CD4-positive, alpha-beta T cell treated with Interferon alpha-2 for 1 hour (primary cell): ENCODE measurements around the gene NUDT22.
A peak's percentile ranks its signal among the peaks of the same experiment; 100 is the strongest.

Experiments
- DNase-seq, 2 donors: peaks; one replicate each; pipeline ENCODE4 v3.0.0-alpha.2; 2020 to 2022

Gene NUDT22

DNA sequence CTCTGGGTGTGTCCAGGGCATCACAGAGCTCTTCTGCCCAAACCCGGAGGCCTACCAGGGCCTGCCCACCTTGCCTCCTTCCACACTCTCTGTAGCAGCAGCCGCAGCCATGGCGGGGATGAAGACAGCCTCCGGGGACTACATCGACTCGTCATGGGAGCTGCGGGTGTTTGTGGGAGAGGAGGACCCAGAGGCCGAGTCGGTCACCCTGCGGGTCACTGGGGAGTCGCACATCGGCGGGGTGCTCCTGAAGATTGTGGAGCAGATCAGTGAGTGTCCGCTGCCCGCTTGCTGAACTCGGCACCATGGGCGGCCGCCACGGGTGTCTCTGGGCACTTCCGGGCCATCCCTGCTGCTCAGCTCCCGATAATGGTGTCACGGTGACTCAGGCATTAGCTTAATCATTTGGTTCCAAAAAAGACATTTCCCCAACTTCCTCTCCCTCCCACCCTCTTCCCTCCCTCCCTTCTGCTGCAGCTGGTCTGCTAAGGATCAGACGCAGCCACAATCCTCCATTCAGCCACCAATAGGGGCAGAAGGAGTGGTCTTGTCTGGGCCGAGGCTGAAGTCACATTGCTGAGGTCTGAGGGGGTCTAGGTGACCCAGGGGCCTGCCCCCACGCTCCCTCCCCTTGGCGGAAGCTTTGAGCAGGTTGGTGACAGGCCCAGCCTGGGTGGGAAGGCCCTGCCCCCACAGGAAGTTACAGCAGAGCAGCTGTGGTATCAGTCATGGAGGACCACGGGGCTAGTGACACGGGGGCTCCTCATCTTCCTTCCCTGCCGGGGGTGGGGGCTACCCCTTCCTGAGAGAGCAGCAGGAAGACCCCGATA, 18.6 kb upstream of the NUDT22 start:
- DNase-seq: peak; percentile 73 to 80

DNA sequence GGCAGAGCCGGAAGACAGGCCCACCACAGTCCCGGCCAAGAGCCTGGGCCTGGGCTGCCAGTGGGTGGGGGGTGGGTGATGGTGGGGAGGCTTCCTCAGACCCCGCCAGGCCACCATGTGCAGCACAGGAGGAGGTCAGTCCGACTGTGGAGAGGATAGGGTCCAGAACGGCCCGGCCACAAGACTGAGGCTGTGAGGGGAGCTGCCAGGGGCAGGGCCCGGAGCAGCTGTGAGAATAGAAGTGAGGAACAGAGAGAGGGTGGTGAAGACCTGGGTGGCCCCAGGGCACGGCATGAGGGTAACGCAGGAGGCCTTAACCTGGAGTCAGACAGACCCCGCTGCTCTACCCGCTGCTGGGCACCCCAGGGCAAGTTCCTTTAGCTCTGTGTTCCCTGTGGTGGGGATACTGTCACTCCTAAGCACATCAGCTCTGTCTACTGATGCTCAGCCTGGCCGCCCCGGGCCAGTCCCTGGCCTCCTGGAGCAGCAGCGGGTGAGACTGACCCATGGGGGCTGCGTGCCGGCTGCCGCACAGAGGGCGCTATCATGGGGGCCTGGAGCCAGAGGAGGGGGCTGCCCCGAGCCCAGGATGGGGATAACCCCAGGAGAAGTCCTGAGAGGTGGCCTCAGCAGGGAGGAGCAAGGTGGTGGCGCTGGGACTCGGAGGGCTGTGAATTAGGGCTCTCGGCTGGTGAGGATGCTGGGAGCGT, 17.8 kb upstream of the NUDT22 start:
- no peak for DNase-seq

DNA sequence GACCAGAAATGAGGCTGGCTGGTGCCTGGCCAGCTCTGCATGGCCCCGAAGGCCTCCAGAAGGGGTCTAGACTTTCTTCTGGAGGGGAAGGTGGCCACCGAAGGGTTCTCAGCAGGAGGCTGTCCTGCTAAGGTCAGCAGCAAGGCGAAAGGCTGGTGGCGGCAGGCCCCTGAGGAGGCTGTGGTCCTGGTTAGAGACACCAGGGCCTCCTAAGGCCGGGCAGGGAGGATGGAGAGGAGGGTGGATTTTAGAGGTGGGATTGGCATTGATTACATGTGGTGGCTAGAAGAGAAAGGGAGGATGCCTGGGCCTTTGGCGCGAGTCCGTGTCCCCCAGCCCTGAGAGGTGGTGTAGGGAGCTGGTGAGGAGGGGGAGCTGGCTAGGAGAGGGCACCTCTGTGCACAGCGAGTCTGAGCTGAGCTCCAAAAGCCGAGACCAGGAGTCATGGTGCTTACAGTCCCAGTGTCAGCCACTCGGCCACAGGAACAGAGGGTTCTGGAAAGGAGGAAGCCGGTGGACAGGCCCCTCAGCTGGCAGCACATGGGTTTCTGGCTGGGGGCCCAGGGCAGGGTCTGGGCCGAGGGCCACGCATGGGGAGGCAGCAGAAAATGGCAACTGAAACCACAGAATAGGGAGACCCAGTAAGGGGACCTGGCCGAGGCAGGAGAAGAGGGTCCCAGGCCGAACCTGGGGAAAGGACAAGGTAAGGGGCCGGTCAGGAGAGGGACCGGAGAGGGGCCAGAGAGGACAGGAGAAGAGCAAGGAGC, 17.1 kb upstream of the NUDT22 start:
- no peak for DNase-seq

DNA sequence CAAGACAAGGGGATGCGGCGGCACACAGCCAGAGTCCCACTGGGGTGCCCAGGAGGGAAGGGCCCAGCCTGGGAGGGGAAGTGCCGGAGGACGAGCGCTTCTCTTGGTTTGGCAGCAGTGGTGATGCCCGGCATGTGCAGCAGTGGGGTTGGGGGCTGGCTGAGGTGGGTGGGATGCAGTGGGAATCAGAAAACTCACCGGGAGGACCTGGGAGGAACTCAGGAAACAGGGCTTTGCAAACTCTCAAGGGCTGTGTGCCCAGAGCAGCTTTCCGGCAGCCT, 16.6 kb upstream of the NUDT22 start:
- no peak for DNase-seq

DNA sequence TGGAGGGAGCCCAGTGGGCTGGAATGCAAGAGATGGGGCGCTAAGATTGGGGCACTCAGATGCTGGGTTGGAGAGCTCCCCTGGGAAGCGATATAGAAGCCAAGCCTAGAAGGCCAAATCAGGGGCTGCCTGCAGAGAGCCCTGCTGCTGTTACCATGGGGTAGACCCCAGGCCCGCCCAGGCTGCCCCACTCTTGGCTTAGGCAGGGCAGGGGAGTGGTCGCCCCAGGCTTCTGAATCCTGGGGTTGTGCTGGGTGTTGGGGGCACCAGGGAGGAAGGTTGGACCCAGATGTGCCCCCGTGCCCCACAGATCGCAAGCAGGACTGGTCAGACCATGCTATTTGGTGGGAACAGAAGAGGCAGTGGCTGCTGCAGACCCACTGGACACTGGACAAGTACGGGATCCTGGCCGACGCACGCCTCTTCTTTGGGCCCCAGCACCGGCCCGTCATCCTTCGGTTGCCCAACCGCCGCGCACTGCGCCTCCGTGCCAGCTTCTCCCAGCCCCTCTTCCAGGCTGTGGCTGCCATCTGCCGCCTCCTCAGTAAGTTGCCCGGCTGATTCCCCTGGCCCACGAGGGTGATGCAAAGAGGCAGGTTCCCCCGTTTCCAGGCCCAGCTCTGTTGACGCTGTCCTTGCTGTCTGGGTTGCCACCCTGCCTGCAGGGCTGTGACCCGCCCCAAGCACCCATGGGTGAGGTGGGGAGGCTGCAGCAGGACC, 15.6 kb upstream of the NUDT22 start:
- no peak for DNase-seq

DNA sequence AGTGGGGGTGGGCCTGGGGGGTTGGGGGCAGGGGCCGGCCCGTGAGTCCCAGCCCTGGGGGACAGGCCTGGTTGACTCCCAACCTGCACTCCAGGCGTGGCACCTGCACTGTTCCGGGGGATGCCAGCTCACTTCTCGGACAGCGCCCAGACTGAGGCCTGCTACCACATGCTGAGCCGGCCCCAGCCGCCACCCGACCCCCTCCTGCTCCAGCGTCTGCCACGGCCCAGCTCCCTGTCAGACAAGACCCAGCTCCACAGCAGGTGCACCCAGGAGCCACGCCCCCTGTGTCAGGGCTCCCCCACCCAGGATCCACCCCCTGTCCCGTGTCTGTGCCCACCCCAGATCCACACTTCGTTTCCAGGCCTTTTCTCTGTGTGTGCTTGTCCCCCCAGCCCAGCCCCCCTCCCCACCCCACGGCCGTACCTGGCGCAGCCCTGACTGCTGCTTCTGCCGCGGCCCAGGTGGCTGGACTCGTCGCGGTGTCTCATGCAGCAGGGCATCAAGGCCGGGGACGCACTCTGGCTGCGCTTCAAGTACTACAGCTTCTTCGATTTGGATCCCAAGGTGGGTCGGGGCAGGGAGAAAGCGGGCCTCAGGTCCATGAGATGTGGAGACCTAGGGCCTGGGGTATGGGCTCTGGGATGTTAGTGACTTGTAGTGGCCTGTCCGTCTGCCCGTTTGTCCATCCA, 14.7 kb upstream of the NUDT22 start:
- no peak for DNase-seq

DNA sequence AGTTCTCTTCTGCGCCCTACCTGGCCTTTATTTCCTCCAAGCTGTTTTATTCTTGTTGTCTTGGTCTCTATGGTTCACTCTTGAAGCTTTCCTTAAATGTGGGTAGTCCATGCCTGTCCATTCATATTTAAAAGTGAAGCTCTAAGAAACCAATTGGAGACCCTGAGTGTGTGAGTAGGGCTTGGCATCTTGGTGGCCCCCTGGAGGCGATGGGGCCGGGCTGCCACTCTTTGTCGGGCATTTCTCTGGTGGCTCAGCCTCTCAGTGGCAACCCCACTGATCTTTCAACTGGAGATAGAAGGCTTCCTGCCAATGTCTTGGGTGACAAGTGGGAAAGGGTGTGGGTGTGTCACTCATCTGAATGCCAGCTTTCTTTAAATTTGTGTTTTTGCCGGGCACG, 9.2 kb upstream of the NUDT22 start:
- DNase-seq: no peak

DNA sequence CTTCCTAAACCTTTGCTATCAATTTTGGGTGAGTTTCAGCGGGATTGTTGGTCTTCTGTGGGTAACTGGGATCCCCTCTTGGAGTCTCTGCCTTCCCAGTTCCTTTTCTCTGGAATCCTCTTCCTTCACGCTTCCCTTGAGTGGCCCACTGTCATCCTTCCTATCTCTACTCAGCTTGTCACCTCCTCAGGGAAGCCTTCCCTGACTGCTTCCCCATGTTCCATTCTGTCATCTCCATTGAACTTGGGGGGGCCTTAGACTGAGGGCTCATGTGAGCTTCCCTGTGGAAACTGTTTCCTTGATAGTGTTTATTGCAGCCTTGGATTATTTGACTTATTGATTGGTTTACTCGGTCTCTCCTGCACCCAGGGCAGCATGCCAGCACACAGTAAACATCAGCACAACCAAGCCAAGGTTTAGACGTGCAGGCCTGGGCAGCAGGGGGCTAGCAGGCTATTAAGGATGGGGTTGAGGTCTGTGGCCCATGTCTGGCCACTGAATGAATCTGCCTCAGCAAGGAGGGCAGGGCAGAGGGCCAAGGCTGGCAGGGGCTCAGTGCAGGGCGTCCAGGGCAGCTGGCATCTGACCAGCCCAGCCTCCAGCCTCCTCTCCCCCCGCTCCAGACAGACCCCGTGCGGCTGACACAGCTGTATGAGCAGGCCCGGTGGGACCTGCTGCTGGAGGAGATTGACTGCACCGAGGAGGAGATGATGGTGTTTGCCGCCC, 7.3 kb upstream of the NUDT22 start:
- no peak for DNase-seq

DNA sequence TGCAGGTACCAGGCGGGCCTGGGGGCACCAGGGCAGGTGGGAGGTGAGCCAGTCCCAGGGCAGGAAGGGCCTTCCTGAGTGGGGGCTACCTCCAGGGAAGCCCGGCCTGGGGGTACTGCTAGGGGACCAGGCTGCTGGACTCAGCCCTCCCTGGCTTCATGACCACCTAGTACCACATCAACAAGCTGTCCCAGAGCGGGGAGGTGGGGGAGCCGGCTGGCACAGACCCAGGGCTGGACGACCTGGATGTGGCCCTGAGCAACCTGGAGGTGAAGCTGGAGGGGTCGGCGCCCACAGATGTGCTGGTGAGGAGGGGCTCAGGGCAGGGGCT, 6.8 kb upstream of the NUDT22 start:
- no peak for DNase-seq

DNA sequence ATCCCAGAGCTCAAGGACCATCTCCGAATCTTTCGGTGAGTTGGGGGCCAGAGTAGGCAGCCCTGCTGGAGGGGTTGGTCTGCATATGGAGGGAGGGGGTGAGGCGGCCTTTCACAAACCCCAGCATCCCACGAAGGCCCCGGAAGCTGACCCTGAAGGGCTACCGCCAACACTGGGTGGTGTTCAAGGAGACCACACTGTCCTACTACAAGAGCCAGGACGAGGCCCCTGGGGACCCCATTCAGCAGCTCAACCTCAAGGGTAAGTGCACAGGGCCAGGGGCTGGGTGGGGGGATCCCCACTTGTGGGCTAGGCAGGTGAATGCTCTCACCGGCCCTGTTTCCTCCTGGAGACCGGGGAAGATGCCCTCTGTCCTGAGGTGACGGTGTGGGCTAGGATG, 6.3 kb upstream of the NUDT22 start:
- DNase-seq: no peak

DNA sequence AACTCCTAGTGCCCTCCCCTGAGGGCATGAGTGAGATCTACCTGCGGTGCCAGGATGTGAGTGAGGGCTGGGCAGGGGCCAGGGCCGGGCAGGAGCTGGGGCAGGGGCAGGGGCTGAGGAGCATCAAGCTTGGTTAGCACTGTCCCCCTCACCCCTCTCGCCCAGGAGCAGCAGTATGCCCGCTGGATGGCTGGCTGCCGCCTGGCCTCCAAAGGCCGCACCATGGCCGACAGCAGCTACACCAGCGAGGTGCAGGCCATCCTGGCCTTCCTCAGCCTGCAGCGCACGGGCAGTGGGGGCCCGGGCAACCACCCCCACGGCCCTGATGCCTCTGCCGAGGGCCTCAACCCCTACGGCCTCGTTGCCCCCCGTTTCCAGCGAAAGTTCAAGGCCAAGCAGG, 5.8 kb upstream of the NUDT22 start:
- DNase-seq: no peak

DNA sequence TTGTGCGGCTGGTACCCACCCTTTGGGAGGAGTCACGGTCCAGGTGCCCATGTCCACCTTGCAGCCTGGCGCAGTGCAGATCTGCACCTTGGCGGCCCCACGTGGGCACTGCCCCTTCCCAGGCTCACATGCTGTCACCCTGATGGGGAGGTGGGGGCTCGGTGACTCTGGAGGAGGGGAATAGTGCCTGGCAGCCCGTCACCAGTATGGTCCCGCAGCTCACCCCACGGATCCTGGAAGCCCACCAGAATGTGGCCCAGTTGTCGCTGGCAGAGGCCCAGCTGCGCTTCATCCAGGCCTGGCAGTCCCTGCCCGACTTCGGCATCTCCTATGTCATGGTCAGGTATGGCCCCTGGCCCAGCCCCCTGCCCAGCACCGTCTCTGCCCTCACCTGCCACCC, 5.3 kb upstream of the NUDT22 start:
- DNase-seq: no peak

DNA sequence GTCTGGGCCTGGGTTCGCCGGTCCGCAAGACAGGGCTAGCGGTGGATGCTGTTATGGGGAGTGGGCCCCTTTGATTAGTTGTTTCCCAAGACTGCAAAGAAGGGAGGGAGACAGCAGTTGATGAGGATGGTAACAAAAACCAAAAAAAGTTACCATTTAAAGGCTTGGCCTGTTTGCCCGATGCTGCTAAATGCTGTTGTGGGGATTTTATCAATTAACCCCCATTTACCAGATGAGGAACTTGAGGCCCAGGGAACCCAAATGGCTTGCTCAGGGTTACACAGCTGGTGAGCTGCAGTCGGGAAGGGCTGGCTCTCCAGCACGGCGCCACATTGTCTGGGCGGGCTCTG, 3.4 kb upstream of the NUDT22 start:
- DNase-seq: no peak

DNA sequence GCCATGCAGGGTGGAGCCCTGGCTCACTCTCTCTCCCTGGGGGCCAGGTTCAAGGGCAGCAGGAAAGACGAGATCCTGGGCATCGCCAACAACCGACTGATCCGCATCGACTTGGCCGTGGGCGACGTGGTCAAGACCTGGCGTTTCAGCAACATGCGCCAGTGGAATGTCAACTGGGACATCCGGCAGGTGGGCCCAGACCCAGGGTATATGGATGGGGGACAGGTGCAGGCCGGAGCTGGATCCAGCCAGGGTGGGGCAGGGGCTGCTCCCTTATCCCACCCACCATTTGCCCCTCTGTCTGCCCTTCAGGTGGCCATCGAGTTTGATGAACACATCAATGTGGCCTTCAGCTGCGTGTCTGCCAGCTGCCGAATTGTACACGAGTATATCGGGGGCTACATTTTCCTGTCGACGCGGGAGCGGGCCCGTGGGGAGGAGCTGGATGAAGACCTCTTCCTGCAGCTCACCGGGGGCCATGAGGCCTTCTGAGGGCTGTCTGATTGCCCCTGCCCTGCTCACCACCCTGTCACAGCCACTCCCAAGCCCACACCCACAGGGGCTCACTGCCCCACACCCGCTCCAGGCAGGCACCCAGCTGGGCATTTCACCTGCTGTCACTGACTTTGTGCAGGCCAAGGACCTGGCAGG, 2.9 kb upstream of the NUDT22 start:
- no peak for DNase-seq

DNA sequence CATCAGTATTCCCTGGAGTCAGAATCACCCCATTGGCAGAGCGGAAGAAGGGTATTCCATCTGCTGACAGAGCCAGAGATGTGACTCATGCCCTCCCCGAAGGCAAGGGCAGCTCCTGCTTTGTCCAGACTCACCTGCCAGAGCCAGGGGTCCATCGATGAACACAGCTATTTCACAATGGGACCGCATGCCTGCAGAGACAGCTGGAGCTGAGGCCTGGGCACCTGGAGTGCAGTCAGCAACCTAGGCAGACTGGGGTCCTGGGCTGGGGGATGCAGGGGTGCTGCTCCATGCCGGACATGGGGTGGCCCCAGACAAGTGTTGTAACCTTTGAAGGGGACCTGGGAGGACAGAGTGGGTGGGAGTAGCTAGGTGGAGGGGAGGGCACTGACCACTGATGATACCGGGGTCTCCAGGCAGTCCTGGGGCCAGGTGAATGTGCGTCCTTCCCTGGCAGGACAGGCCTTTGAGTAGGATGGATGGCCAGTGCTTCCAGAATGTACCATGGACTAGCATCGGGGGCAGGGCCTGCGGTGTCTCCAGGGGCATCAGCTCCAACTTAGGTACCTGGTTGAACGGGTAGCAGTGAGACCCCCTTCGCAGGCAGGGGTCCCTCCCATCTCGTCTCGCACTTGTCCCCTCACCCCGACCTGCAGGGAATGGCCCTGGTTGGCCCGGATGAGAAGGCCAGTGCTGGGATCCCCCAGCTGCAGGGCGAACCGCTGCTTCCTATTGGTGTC, 1.8 kb upstream of the NUDT22 start:
- DNase-seq: no peak

DNA sequence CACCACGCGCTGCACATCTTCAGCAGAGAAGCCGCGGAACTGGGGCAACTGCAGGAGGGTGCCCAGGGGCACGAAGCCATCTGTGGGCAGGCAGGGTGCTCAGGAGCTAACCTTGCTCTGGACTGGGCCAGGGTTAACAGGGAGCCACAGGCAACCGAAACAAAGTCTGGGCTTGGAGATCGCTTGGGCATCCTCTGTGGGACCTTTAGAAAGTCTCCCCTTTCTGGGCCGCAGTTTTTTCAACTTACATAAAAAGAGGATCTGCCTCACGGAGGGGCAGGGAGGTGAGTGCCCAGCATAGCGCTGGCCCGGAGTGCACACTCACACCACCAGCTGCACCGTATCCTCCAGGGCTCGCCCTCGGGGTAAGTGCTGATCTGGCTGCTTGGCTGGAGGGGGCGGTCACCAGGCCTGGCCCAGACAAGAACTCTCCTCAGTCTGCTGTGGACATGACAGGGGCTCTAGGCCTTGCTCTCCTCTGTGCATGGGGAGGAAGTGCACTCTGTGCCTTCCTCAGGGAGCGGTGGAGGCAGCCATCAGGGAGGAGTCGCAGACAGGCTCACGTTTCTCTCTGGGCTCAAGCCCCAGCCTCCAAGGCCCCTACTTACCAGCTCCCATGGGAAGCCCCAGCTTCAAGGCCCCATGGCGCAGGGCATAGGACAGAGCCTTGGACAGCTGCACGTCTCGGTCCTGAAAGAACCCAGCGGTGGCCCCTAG, 1.0 kb upstream of the NUDT22 start:
- DNase-seq: no peak

DNA sequence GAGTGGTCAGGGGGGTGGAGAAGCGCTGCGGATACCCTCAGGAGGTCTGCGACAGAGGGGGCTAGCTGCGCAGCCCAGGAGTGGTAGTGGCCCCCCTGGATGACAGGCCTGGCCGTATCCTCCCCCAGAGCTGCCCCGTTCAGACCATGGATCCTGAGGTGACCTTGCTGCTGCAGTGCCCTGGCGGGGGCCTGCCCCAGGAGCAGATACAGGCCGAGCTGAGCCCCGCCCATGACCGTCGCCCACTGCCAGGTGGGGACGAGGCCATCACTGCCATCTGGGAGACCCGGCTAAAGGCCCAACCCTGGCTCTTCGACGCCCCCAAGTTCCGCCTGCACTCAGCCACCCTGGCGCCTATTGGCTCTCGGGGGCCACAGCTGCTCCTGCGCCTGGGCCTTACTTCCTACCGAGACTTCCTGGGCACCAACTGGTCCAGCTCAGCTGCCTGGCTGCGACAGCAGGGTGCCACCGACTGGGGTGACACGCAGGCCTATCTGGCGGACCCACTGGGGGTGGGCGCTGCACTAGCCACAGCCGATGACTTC, 505 bp downstream of the NUDT22 start:
- peak; percentile 57 to 74 for DNase-seq

DNA sequence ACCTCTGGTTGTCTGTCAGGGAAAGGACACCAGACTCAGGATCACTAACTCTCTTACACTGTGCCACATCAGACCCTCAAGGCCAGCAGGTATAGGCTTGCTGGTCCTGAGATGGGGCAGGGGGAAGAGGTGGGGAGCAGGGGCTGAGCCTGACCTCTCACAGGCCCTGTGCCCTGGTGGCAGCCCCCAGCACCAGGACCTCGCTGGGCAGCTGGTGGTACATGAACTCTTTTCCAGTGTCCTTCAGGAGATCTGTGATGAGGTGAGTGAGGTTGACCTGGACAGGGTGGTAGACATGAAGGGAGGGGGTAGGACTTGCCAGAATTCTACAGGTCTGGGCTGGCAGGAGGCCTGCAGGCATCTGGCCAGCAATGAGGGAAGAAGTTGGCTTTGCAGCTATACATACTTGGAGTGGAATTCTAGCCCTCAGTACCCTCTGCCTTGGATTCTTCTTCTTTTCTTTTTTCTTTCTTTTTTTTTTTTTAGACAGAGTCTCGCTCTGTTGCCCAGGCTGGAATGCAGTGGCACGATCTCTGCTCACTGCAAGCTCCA, 1.4 kb downstream of the NUDT22 start:
- no peak for DNase-seq

DNA sequence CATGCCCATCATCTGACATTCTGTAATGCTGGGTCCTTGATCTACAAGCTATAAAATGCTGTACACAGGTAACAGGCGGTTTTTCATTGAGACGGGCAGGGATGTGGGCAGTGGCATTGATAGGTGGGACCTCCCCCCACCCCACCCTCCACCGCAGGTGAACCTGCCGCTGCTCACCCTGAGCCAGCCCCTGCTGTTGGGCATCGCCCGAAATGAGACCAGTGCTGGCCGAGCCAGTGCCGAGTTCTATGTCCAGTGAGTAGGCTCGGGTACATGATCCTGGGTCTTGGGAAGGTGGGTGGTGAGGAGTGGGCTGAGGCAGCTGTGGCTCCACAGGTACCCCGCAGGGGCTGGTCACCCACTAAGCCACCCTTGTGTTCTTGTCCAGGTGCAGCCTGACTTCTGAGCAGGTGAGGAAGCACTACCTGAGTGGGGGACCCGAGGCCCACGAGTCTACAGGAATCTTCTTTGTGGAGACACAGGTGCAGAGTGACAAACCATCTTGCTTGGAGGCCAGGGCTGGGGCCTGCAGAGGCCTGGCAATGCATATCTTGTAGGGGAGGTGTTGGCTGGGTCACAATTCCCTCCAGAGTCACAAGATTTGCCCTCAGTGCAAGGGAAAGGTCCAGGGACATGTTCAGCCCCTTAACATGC, 3.1 kb downstream of the NUDT22 start:
- no peak for DNase-seq
